ENCODE measurements around the gene CCDC146.
"Not testable (repeated sequence)": the region's sequence is repeated elsewhere in the genome, so short reads cannot be mapped to it uniquely, and the experiment has no call there.

CCDC146 gene

DNA sequence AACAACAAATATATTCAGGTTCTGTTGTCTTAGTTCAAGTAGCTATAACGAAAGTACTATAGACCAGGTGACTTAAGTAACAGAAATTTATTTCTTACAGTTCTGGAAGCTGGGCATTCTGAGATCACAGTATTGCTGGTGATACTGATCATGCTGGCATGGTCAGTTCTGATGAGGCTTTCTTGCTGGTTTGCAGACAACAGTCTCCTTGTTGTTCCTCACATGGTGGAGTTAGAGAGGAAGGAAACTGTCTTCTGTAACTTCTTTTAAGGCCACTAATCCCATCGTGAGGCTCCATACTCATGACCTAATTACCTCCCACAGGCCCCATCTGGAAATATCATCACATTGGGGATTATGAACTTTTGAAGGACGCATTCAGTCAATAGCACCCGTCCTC lies 17.9 kb downstream of the CCDC146 start:
- not testable (repeated sequence) for DNase-seq (ENCODE audit: low read depth in 2 of 2)

DNA sequence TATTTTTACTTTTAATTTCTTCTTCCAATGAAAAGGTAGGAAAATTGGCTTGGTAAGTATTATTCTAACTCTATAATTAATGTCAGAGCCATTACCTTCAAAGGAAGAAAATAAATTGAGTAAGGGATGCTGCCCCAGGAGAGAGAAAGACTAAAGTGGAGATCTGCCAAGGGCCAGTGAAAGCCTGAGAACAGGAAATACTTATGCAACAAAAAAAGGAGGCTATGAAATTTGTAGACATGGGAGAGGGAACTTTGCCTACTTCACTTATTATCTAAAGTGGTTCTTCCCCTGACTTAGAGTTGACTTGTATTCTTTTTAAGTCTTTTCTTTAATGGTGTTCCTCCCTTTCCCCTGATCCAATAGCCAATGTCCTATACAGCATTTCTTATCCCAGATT lies 29.8 kb downstream of the CCDC146 start:
- peak in 1 of 2 experiments; percentile 6 for DNase-seq (ENCODE audit: low read depth in 2 of 2)

DNA sequence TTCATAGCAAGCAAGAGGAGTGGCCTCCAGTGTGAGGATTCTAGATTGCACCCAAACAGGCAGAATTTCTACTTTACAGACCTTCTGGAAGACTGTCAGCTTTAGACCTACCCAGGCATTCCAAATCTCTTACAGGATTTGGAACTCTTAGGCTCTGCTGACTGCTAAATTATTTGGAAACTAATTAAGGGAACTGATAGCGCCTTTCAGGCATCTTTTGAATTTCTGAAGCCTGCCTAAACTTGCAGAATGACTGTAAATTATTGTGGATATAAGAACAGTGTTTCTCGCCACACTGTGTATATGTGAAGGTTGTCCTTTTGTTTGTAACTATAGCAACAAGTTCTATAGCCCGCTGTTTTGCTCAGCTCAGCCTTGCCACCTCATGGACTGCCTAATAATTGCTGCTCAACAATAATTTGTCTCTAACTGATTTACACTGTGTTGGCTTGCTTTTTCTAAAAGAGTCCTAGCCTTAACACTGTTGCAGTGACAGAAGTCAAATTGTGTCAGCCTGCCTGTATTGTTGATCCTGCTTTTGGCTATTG lies 32.6 kb downstream of the CCDC146 start:
- not testable (repeated sequence) for DNase-seq (ENCODE audit: low read depth in 2 of 2)

DNA sequence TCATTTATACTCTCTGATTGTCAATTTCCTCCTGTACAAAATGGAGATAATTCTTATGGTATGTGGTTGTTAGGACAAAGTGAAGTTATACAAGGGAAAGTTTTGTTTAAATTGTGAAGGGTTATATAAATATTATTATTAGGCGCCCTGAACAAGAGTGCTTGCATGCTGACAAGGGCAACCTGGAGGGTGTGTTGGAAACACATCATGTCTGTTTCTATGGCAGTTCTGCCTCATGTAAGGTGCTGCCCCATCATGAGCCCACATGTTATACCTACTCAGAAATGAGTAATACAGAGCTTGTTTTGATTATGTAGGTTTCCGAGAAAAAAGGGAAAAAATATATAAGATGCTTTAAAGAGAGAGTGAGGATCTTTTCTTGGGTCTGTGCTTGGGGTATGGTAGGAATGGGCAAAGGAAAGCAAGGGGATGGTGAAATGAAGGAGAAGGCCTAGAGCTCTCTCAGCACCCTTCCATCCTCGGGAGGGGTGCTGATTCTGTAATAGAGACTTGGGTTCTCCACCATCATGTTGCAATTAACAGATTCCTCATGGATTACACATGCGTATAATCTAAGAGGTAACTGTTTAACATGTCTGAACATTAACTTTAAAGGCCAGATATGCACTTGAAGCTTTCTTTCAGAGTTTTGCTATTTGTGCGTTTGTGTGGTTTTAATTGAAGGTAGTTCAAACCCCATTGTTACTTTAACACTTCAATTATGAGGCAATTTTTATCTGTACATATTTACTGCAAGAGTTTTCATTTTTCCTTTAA lies 33.4 kb downstream of the CCDC146 start:
- not testable (repeated sequence) for DNase-seq (ENCODE audit: low read depth in 2 of 2)

DNA sequence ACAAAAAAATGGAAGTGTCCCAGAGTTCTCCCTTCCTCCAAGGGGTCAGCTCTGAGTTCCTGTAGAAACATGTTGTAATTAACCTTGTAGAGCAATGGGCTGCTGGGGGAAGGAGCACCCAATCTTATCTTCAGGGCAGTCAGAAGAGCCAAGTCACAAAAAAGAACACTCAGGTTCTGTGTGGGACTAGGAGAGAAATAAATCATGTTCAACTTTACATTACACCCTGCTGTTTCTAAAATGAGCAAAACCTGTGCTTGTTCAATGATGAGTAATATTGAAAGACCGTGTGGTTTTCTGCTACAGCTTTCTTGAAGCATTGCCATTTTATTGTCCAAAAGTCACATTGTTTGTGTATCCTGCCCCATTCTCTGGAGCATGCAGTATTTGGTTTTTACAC lies 34.6 kb downstream of the CCDC146 start:
- DNase-seq (ENCODE audit: low read depth in 2 of 2) = not testable (repeated sequence)

DNA sequence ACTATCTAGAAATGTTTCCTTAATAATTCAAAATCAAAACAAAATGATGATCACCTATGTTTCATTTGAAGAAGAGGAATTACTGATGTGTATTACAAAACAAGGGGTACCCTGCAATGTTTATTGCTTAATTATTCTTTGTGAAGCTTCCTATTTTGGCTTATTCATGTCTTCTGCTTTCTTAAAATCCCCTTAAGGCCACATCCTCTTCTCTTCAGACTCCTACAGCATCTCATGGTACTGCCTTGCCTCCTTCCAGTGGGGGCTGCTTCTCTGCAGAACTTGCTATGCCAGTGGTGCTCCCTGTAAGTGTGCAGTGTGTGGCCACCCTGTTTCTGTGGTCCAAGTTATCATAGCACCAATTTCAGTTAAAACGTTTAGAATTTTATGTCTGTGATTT lies 35.0 kb downstream of the CCDC146 start:
- no peak for DNase-seq (ENCODE audit: low read depth in 2 of 2)

DNA sequence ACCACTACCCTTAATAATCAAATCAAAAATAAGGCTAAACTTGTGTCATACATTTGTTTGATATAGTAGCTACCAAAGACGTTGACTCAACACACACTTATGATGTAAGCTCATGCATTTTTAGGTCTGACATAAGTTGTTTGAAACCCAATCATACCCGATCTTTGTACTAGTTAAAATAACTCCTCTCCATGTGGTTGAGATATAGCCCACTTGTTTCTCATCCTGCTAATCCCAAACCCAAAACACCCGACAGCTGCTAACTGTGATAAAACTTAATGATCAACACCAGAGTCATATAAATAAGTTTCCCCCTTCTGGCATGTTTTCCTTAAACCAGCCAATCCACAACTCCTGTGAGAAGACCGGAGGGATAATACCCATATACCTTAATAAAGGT lies 48.7 kb downstream of the CCDC146 start:
- not testable (repeated sequence) for DNase-seq (ENCODE audit: low read depth in 2 of 2)

DNA sequence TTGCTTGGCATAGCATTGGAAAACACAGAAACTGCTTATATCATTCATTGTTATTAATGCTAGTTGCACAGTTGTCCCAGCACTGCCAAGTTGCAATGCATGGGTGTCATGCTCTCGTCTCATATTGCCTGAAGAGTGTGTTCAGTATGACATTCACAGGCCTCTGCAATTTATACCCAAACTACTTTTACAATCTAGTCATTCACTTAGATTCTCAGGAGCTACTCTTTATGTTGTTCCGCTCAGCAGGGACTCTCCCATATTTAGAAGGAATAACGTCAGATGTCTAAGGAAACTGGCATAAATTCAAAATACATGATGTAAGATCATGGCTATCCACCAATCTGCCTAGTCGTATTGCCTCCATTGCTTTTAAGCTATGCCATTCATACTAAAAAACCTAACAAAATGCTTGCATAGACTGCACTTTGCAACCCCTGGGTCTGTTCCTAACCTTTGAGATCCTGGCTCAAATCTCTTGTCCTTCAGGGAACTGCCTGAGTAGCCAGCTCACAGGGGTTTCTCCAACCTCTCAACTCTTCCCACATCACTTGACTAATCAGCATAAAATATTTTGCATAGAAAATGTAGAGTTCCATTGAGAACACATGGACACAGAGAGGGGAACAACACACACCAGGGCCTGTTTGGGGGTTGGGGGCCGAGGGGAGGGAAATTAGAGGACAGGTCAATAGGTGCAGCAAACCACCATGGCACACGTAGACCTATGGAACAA lies 50.2 kb downstream of the CCDC146 start:
- DNase-seq (ENCODE audit: low read depth in 2 of 2) = not testable (repeated sequence)

DNA sequence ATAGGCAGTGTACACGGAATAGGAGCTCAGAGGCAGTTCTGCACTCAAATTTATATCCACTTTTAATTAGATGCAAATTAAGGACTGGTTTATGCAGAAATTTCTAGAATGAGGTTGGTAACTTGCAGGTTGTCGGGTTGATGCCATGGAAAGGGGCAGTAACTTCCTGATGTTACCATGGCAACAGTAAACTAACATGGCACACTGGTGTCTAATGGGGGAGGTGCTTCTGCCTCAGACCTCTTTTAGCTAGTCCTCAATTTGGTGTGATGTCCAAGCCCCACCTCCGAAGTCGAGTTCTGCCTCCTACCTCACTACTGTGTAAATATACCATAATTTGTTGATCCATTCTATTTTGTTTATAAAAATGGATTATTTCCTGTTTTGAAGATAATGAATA lies 52.0 kb downstream of the CCDC146 start:
- DNase-seq (ENCODE audit: low read depth in 2 of 2) = not testable (repeated sequence)

DNA sequence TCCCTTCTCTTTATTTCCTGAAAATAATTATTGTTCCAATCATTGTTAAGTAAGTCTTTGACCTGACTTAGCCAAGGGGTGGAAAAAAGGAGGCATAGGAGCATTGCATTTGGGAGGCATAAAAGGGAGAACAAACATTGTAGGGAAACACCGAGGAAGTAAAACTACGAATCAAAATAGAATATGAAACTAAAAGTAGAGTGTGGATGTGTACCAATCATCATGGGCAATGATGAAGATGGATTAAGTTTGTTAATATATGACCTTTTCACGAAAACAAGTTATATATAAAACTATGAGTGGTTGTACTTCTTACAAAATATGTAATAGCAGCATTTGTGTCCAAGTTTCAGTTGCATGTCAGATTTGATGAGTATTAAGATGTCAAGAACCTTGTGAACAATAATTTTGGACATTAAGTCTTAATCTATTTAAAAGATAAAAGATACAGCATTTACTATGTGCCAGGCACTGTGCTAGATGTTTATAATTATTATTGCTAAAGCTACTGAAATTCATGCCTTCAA lies 52.9 kb downstream of the CCDC146 start:
- not testable (repeated sequence) for DNase-seq (ENCODE audit: low read depth in 2 of 2)

DNA sequence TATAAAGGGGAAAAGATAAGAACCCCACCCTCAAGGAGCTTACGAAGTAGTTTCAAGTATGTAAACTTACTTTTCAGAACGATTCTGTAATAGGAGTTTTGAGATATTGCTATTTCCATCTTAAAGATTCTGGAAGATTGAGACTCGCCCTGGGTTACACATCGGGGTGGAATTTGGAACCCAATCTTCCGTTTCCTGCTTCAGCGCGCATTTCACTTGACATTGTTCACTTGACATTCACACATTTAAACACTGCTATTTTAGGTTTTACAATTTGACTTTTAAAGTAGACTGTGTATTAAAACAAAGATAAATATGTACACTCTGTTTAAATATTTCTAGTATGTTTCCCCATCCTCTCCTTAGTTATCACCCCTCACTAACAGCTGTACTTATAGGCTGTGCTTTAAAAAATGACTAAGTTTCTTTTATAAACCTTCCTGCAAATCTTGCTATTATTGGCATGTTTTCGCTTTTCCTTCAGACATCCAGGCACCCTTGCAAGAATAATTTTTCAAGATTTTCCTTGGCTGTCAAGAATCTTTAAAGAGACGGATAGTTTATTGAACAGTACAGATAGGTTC lies 55.0 kb downstream of the CCDC146 start:
- DNase-seq (ENCODE audit: low read depth in 2 of 2) = not testable (repeated sequence)

DNA sequence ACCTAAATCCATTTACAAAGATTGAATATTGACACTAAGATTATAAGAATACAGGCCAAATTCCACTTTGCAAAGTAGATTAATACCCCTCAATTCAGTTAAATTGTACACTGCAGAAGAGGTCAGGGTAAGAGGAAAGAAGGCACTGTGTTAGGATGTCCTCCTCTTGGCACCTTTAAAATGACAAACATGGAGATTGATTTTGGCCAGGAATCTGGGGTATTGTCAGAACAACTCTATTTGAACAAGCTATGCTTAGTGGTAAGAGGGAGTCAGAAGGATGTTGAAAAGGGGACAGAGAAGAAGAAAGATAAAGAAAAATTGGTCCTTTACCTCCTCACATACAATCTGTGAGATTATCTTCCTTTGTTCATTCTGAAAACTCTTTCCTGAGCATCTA lies 55.6 kb downstream of the CCDC146 start:
- DNase-seq (ENCODE audit: low read depth in 2 of 2) = not testable (repeated sequence)

DNA sequence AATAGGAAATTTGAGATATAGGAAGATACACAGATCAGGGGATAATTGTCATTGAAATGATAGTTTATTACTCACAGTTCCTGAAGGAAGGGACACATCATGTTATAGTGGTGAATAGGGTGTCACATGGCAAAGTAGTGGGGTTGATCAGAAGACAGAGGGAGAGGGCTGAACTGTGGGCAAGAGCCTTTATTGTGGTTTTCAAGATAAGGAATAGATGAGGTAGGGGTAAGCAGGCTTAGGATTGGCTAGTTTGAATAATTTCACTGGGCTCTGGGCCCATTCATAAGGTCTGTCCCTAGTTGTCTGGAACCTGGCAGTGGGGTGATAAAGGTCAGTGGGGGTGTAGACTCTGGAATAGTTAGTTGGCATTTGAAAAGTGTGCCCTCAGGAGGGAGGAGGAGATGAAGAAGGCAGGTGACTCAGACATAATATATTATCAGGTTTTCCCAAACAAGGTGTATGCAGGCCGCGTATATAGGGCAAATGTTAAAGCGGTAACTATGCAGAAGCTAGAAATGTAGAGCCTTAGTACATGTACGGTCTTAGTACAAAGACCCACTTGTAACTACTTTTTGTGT lies 58.7 kb downstream of the CCDC146 start:
- no peak for DNase-seq (ENCODE audit: low read depth in 2 of 2)

DNA sequence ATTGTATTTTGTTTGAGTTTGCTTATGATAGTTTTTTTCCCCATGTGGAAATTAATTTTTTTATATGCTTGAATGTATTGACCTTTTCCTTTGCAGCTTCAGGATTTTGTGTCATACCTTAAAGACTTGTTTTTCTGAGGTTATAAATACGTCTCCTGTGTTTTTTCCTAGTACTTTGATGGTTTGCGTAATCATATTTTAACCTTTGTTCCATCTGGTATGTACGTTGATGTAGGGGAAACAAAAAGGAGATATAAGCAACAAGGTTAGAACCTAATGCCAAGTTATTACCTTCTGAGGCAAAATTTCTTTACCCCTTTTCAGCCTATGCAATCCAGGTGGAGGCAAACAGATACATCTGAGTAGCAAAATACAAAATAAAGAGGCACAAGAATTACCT lies 59.3 kb downstream of the CCDC146 start:
- no peak for DNase-seq (ENCODE audit: low read depth in 2 of 2)

DNA sequence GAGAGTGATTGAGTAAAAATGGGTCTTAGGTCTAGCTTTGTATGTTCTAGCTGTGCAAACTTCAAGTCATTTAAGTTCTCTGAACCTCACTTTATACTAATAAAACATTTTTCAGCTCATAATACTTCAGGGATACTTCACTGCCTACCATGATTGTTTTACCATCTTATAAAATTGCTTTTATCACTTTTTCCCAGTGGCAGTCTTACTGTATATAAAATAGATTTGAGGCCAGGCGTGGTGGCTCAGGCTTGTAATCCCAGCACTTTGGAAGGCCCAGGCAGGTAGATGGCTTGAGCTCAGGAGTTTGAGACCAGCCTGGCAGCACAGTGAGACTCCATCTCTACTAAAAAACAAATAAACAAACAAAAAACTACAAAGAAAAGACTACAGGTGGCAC lies 59.8 kb downstream of the CCDC146 start:
- DNase-seq (ENCODE audit: low read depth in 2 of 2) = no peak

DNA sequence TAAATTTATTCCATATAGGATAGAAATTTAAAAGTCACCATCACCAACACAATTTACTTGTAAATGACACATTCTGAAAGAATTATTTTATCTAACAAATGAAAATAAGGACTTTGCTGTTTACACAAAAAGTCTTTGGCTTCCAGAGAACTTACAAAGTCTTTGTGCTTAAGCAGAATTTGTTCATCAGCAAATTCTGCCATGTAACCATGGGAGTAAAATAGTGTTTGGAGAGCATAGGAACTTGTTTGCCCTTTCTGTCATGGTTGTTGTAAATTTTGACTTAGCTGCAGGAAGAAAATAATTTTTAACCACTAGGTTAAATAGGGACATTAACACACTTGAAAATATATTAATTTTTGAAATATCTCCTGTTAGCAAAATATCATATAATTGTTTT lies 62.0 kb downstream of the CCDC146 start:
- no peak for DNase-seq (ENCODE audit: low read depth in 2 of 2)

DNA sequence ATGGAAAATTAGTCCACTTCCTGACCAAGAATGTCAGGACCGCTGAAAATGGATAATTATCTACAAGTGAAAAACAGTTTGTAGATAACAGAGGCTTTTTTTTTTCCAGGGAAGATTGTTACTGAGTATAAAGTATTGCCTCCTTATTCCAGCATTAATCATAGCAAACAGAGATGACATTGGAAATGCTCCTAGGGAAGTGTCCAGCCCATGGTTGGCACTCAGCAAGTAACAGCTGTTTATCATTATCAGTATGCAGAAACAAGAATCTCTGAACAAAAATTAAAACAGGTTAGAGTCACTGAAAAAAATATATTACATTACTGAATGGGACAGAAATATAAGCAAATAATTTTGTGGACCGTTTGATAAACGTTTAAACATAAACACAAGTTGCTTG lies 62.6 kb downstream of the CCDC146 start:
- DNase-seq (ENCODE audit: low read depth in 2 of 2) = no peak

DNA sequence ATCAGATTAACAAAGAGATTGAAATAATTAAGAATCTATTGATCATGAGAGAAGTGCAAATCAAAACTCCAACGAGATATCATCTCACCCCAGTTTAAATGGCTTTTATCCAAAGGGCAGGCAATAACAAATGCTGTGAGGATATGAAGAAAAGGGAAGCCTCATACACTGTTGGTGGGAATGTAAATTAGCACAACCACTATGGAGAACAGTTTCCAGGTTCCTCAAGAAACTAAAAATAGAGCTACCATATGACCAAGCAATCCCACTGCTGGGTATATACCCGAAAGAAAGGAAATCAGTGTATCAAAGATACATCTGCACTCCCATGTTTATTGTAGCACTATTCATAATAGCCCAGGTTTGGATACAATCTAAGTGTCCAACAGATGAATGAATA lies 63.5 kb downstream of the CCDC146 start:
- DNase-seq (ENCODE audit: low read depth in 2 of 2) = no peak

DNA sequence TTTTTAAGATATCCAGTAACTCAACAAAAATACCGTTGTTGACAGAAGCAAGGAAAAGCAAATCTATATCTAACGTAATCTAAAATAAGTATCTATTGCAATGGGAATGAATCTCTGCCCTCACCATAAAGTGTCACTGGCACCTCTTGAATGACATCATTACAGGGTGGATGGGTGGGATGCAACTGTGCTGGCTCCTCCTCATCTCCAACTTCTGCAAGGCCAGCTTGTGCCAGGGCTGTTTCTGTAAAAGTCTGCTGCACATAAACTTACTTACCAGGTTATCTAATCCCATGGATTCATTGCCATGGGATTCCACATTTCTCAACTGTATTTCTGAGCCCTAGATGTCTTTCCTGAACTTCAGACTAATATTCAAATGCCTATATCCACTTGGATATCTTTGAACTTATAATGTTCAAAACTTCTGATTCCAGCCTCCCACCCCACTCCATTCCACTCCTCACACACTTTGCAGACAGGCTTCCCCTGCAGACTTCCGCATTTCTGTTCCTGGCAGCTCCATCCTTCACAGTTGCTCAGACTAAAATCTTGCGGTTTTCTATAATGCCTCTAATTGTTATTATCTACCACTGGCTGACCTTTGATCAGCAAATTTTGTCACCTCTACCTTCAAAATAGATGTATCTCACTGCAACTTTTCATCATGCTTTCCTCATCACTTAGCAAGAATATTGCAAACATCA lies 66.5 kb downstream of the CCDC146 start:
- no peak for DNase-seq (ENCODE audit: low read depth in 2 of 2)

DNA sequence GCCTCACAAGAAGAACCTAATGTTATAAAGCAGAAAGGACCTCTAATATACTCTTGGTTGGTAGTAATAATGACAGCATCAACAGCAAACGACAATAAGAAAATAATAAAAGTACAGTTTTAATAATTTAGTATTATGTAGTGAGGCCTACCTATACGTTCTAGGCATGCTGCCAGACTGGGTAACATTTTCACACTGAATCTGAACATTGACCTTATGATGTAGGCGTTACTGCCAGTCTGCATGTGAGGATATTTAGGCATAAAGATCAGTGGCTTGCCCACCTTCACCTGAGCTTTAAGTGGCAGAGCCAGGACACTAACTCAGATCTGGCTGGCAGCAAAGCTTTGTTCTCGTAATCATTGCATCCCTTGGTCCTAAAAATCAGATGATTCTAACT lies 74.7 kb downstream of the CCDC146 start:
- no peak for DNase-seq (ENCODE audit: low read depth in 2 of 2)

Measured in fibroblast of skin of left biceps (primary cell).